ENCODE measurements around the gene LYZL2. TPM values are rescaled to one million over a fixed set of nuclear protein-coding genes. Genes with fewer than 3 reads are reported as not detected.
"Not testable (repeated sequence)": the region's sequence is repeated elsewhere in the genome, so short reads cannot be mapped to it uniquely, and the experiment has no call there.

Gene LYZL2
- total RNA-seq, 2 donors from 2014 or later = not detected

GRCh38 chr10:30643557-30644199 is 14.1 kb upstream of the LYZL2 start:
- ATAC-seq; intact Hi-C loops (cut with DNase I, micrococcal nuclease); DNase-seq: not testable (repeated sequence)

GRCh38 chr10:30642856-30643255 is 13.3 kb upstream of the LYZL2 start:
- ATAC-seq; DNase-seq; intact Hi-C loops (cut with DNase I, micrococcal nuclease): not testable (repeated sequence)

- DNase-seq = no peak
Observed at GRCh38 chr10:30639946-30640786, 10.6 kb upstream of the LYZL2 start.

GRCh38 chr10:30637881-30638467 is 8.4 kb upstream of the LYZL2 start:
- intact Hi-C loops (cut with DNase I, micrococcal nuclease) = no loop called here
- DNase-seq (no peak), ATAC-seq (no peak)

More at GRCh38 chr10:30639946-30640786, 10.6 kb upstream of the LYZL2 start:
- intact Hi-C loops (cut with DNase I, micrococcal nuclease) = no loop called here
- no peak for ATAC-seq

- DNase-seq (no peak), ATAC-seq (no peak)
- intact Hi-C loops (cut with DNase I, micrococcal nuclease) = no loop called here
Observed at GRCh38 chr10:30631188-30631587, 1.6 kb upstream of the LYZL2 start.

- DNase-seq (no peak), ATAC-seq (no peak)
- intact Hi-C loops (cut with DNase I, micrococcal nuclease) = no loop called here
Observed at GRCh38 chr10:30630571-30630970, 1.0 kb upstream of the LYZL2 start.

GRCh38 chr10:30628576-30628975 is 977 bp downstream of the LYZL2 start:
- DNase-seq; intact Hi-C loops (cut with DNase I, micrococcal nuclease); ATAC-seq: not testable (repeated sequence)

- intact Hi-C loops (cut with DNase I, micrococcal nuclease); DNase-seq; ATAC-seq: not testable (repeated sequence)
Observed at GRCh38 chr10:30626837-30627236, 2.7 kb downstream of the LYZL2 start.

GRCh38 chr10:30626196-30626595 is 3.4 kb downstream of the LYZL2 start:
- DNase-seq; intact Hi-C loops (cut with DNase I, micrococcal nuclease); ATAC-seq: not testable (repeated sequence)

- ATAC-seq (no peak), DNase-seq (no peak)
- intact Hi-C loops (cut with DNase I, micrococcal nuclease) = no loop called here
Observed at GRCh38 chr10:30625080-30625479, 4.5 kb downstream of the LYZL2 start.

GRCh38 chr10:30619966-30620365 is 9.6 kb downstream of the LYZL2 start:
- intact Hi-C loops (cut with DNase I, micrococcal nuclease) = no loop called here
- DNase-seq (no peak), ATAC-seq (no peak)

- intact Hi-C loops (cut with DNase I, micrococcal nuclease) = no loop called here
- no peak for ATAC-seq
- no peak for DNase-seq
Observed at GRCh38 chr10:30617070-30617469, 12.5 kb downstream of the LYZL2 start.

- intact Hi-C loops (cut with DNase I, micrococcal nuclease); DNase-seq; ATAC-seq: not testable (repeated sequence)
Observed at GRCh38 chr10:30611041-30611440, 18.5 kb downstream of the LYZL2 start.

- ATAC-seq = no peak
- no peak for DNase-seq
- intact Hi-C loops (cut with DNase I, micrococcal nuclease) = no loop called here
Observed at GRCh38 chr10:30607814-30608213, 21.7 kb downstream of the LYZL2 start.

GRCh38 chr10:30606313-30606712 is 23.2 kb downstream of the LYZL2 start:
- DNase-seq = no peak

GRCh38 chr10:30605341-30606121 is 24.0 kb downstream of the LYZL2 start:
- DNase-seq; intact Hi-C loops (cut with DNase I, micrococcal nuclease): not testable (repeated sequence)
- ATAC-seq = peak; percentile 88

More at GRCh38 chr10:30606313-30606712, 23.2 kb downstream of the LYZL2 start:
- ATAC-seq = peak; percentile 17
- intact Hi-C loops (cut with DNase I, micrococcal nuclease) = no loop called here

- DNase-seq = no peak
- intact Hi-C loops (cut with DNase I, micrococcal nuclease) = no loop called here
- ATAC-seq = no peak
Observed at GRCh38 chr10:30603589-30603988, 26.0 kb downstream of the LYZL2 start.

GRCh38 chr10:30602747-30603146 is 26.8 kb downstream of the LYZL2 start:
- intact Hi-C loops (cut with DNase I, micrococcal nuclease) = no loop called here
- ATAC-seq (no peak), DNase-seq (no peak)

GRCh38 chr10:30600005-30600404 is 29.5 kb downstream of the LYZL2 start:
- no peak for ATAC-seq
- DNase-seq = no peak
- intact Hi-C loops (cut with DNase I, micrococcal nuclease) = no loop called here

Data from left colon (tissue), 2 donors.